Stomach (tissue), 9 donors: Measurements from ENCODE around the gene PTGER3. TPM values are rescaled to one million over a fixed set of nuclear protein-coding genes. Genes with fewer than 3 reads are reported as not detected.

Experiments used
- DNase-seq, 2 donors: peaks; one replicate each; pipeline versions ENCODE4 v3.0.0 to v3.0.0-alpha.2; 2013 to 2019
- H3K27ac ChIP-seq, 5 donors: fragments of 200-600 bp in 4 of 5; sonication (generic) in 4 of 5; one replicate each; pipeline ENCODE4 v1.5.1; 2013 to 2019; ENCODE audit warnings: mild to moderate bottlenecking in 1 of 5, moderate library complexity in 1 of 5
- H3K27me3 ChIP-seq, 3 donors: fragments of 200-600 bp; sonication (generic); one replicate each; pipeline ENCODE4 v1.5.1; 2017 to 2019; ENCODE audit warnings: mixed run types in 1 of 3
- H3K36me3 ChIP-seq, 4 donors: fragments of 200-600 bp; sonication (generic); 1 replicate in 3 of 4; 2 replicates in 1 of 4; pipeline ENCODE4 v1.5.1; 2016 to 2019
- H3K4me1 ChIP-seq, 4 donors: fragments of 200-600 bp; sonication (generic); one replicate each; pipeline ENCODE4 v1.5.1; 2016 to 2019
- H3K4me3 ChIP-seq, 4 donors: fragments of 200-600 bp; sonication (generic) in 3 of 4; one replicate each; pipeline ENCODE4 v1.5.1; 2016 to 2019; ENCODE audit warnings: mild to moderate bottlenecking in 1 of 4
- H3K9me3 ChIP-seq, 4 donors: fragments of 200-600 bp; sonication (generic); one replicate each; pipeline ENCODE4 v1.5.1; 2016 to 2019
- EP300 ChIP-seq: sonication (generic); formaldehyde crosslinking; IDR thresholded peaks from one replicate; pipeline ENCODE4 v1.6.1; 2017; ENCODE audit warnings: antibody characterized with exemption
- POLR2A ChIP-seq, 4 donors: fragments of 450-650 bp; IDR thresholded peaks; one replicate each; pipeline ENCODE4 v1.6.1; 2016; ENCODE audit warnings: antibody characterized with exemption in 4 of 4, control low read depth in 2 of 4, mild to moderate bottlenecking in 1 of 4, moderate library complexity in 1 of 4
- POLR2AphosphoS5 ChIP-seq, 3 donors: sonication (generic); formaldehyde crosslinking; IDR thresholded peaks; one replicate each; pipeline ENCODE4 v1.6.1; 2016; ENCODE audit warnings: antibody characterized with exemption in 3 of 3
- WGBS, 5 donors: extraction: QIAGEN DNeasy Blood & Tissue Kit in 3 of 5; methylation state at CpG; one replicate each; pipeline versions ENCODE4 v1.1.5 to v1.1.7; 2013 to 2018; 5-methylcytosine and 5-hydroxymethylcytosine counted together
- intact Hi-C: fragments of 100-400 bp; cut with DNase I; formaldehyde crosslinking; loops from one replicate; pipeline ENCODE4 v1.15.1; 2023; ENCODE audit warnings: low total_unique reads
- polyA plus RNA-seq, 3 donors: library from polyadenylated mRNA; stranded (reverse); fragments of 200-250 nt; gene quantifications; one replicate each; pipeline ENCODE4 v1.2.3, GENCODE V29; 2013
- total RNA-seq, 5 donors: library from RNA; depleted of rRNA; stranded (reverse); fragments of >200 nt; gene quantifications; one replicate each; pipeline versions ENCODE4 v1.1.0 to v1.2.3, GENCODE V29; 2014 to 2016
- TF ChIP-seq, protein P1 (sequence below), 7 experiments: fragments of 450-650 bp in 4 of 7; fragments of 200-600 bp in 3 of 7; sonication (generic) in 3 of 7; IDR thresholded peaks; one replicate each; pipeline ENCODE4 v1.5.1; 2016 to 2019; ENCODE audit warnings: antibody characterized with exemption in 7 of 7, control low read depth in 2 of 7, mild to moderate bottlenecking in 1 of 7
- donor health status: healthy with polysubstance abuse.
- donor health status: Bipolar disorder and iron deficiency.
- donor health status: healthy.

PTGER3 gene
- total and polyA plus RNA-seq, 8 donors: 2.3 to 44.3 (median 15.2) TPM

DNA sequence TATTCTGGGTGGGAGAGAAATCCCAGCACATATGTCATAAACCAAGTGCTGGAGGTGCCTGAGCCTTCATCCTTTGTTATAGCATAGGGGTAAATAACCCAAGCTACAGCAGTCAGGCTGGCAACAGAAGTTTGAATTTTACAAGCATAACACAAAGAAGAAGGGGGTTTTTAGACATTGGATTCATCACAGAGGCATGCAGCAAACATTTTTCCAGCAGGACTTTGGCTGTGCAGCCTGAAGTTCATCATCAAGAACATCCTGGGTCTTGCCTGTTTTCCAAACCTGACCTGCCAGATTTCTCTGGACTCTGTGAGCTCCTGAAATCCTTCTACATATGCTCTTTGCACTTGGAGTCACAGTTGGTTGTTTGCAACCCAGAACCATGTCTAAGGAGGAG, 16.2 kb downstream of the PTGER3 start:
- no peak for TF ChIP-seq EP300
- TF ChIP-seq POLR2A (IDR thresholded peaks at IDR 0.05): no peak
- TF ChIP-seq, protein P1, sequence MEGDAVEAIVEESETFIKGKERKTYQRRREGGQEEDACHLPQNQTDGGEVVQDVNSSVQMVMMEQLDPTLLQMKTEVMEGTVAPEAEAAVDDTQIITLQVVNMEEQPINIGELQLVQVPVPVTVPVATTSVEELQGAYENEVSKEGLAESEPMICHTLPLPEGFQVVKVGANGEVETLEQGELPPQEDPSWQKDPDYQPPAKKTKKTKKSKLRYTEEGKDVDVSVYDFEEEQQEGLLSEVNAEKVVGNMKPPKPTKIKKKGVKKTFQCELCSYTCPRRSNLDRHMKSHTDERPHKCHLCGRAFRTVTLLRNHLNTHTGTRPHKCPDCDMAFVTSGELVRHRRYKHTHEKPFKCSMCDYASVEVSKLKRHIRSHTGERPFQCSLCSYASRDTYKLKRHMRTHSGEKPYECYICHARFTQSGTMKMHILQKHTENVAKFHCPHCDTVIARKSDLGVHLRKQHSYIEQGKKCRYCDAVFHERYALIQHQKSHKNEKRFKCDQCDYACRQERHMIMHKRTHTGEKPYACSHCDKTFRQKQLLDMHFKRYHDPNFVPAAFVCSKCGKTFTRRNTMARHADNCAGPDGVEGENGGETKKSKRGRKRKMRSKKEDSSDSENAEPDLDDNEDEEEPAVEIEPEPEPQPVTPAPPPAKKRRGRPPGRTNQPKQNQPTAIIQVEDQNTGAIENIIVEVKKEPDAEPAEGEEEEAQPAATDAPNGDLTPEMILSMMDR (IDR thresholded peaks at IDR 0.05): no peak
- no peak for TF ChIP-seq POLR2AphosphoS5 (IDR thresholded peaks at IDR 0.05)
- H3K9me3 ChIP-seq: no peaks in the 10 kb centered on the region
- H3K4me3 ChIP-seq: no peak overlapping the region
- intact Hi-C loops: no loop called here
- no peak for DNase-seq
- peaks cover 0 to 20% (median 2%) of the 10 kb centered on the region in 4 donors for H3K4me1 ChIP-seq
- no peak overlapping the region for H3K27ac ChIP-seq
- H3K36me3 ChIP-seq: no peaks in the 10 kb centered on the region
- H3K27me3 ChIP-seq: no peaks in the 10 kb centered on the region

DNA sequence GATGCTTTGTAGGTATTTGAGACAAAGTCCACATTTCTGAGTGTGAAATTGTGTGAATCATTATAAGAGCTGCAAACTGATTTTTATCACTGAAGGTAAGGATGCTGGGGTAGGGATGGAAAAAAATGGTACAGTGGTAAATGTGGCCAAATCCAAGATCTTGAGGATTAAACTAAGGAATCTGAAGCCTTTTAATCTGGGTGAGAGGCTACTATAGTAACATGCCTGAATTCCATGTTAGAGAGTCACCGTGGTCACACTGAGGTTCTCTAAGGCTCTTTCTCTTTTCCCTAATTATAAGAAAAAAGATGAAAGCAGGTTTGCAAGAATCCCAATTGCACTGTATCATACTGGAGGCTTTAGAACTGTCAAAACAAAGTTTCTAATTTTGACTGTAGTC, 17.6 kb downstream of the PTGER3 start:
- intact Hi-C loops: no loop called here
- no peaks in the 10 kb centered on the region for H3K9me3 ChIP-seq
- WGBS, 5 donors: 59 to 83% (median 76%) methylated on average over 1 of the region's 1 CpG
- TF ChIP-seq, protein P1 (IDR thresholded peaks at IDR 0.05): no peak
- TF ChIP-seq POLR2A (IDR thresholded peaks at IDR 0.05): no peak
- no peak for TF ChIP-seq EP300
- H3K27ac ChIP-seq: no peak overlapping the region
- H3K27me3 ChIP-seq: no peaks in the 10 kb centered on the region
- H3K4me3 ChIP-seq: no peak overlapping the region
- DNase-seq: no peak
- H3K36me3 ChIP-seq: no peaks in the 10 kb centered on the region
- H3K4me1 ChIP-seq: peaks cover 0 to 20% (median 2%) of the 10 kb centered on the region in 4 donors

DNA sequence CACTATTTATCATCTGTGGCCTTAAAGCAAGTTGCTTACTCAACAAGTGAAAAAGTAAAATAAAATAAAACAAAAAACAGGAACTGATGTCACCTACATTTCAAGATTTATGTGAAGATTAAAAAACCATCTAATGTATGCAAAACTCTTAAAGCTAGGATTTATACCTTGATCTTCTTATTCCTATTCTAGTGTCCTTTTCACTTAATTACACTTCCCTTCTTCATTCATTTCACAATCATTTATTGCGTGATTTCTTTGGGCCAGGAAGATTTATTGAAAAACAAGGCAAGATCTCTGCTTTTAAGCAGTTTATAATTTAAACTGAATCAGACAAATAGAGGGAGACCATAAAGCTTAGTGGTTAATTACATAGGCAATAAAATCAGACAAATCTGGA, 18.6 kb downstream of the PTGER3 start:
- Histone ChIP-seq H3K4me1 (peaks cover 0 to 20% (median 2%) of the 10 kb centered on the region in 4 donors), H3K27ac (no peak overlapping the region), H3K27me3 (no peaks in the 10 kb centered on the region), H3K9me3 (no peaks in the 10 kb centered on the region), H3K36me3 (no peaks in the 10 kb centered on the region), H3K4me3 (no peak overlapping the region)
- WGBS, 5 donors: 85 to 95% (median 86%) methylated on average over 1 of the region's 1 CpG
- no peak for TF ChIP-seq POLR2AphosphoS5 (IDR thresholded peaks at IDR 0.05)
- DNase-seq: no peak
- intact Hi-C loops: no loop called here

DNA sequence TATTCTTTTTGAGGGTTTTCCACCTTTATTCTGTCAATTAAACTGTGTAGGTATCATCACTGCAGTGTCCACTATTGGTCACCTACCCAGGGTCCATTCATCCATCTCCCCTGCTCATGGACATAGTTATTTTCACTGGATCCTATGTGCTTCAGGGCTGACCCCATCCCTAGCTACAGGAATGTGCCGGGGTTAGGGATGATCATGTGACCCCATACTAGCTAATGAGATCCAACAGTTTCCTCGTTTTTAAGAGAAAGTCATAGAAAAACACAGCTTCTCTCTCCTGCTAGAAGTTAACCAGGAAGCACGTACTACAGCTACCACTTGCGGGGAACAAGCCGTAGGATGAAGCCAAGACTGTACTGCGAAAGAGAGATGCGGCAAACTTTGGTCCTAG, 19.6 kb downstream of the PTGER3 start:
- 87 to 94% (median 90%) methylated on average over 7 of the region's 7 CpGs for WGBS, 5 donors
- DNase-seq: no peak
- no peaks in the 10 kb centered on the region for H3K36me3 ChIP-seq
- no peak overlapping the region for H3K4me3 ChIP-seq
- H3K27me3 ChIP-seq: no peaks in the 10 kb centered on the region
- intact Hi-C loops: no loop called here
- TF ChIP-seq POLR2A (IDR thresholded peaks at IDR 0.05): no peak
- TF ChIP-seq POLR2AphosphoS5 (IDR thresholded peaks at IDR 0.05): no peak
- TF ChIP-seq, protein P1 (IDR thresholded peaks at IDR 0.05): no peak
- no peak for TF ChIP-seq EP300
- no peaks in the 10 kb centered on the region for H3K9me3 ChIP-seq
- H3K4me1 ChIP-seq: peaks cover 0 to 20% (median 2%) of the 10 kb centered on the region in 4 donors
- no peak overlapping the region for H3K27ac ChIP-seq

DNA sequence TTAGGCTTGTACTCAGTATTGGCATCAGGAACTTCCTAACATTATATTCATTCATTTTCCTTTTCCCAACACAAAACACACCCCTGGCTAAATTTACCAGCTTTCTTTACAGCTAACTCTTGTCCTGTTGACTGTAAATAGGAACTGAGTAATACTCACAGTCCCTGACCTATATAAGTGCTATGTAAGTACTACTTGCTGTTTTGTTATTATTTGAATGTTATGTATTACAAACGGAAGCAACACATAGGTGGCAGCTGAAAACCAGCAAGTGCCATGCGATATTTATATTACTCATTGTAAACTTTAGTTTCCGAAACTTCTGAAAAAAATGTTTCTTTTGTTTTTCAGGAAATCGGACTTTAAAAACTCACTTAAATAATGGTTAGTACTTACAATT, 21.5 kb downstream of the PTGER3 start:
- 74 to 88% (median 83%) methylated on average over 4 of the region's 4 CpGs for WGBS, 5 donors
- Histone ChIP-seq H3K9me3 (no peaks in the 10 kb centered on the region), H3K4me3 (no peak overlapping the region), H3K4me1 (peaks cover 0 to 9% (median 2%) of the 10 kb centered on the region in 4 donors), H3K27ac (no peak overlapping the region), H3K36me3 (no peaks in the 10 kb centered on the region), H3K27me3 (no peaks in the 10 kb centered on the region)
- DNase-seq: no peak
- intact Hi-C loops: no loop called here
- TF ChIP-seq EP300 (no peak), POLR2A (IDR thresholded peaks at IDR 0.05) (no peak), POLR2AphosphoS5 (IDR thresholded peaks at IDR 0.05) (no peak)
- TF ChIP-seq, protein P1 (IDR thresholded peaks at IDR 0.05): no peak
